ENCODE results near the gene FBN1.

GRCh38 chr15:48440084-48440483, 205.4 kb downstream of the FBN1 start:
- TF ChIP-seq EZH2phosphoT487 (IDR thresholded peaks at IDR 0.05), result no peak
- TF ChIP-seq, protein P1, sequence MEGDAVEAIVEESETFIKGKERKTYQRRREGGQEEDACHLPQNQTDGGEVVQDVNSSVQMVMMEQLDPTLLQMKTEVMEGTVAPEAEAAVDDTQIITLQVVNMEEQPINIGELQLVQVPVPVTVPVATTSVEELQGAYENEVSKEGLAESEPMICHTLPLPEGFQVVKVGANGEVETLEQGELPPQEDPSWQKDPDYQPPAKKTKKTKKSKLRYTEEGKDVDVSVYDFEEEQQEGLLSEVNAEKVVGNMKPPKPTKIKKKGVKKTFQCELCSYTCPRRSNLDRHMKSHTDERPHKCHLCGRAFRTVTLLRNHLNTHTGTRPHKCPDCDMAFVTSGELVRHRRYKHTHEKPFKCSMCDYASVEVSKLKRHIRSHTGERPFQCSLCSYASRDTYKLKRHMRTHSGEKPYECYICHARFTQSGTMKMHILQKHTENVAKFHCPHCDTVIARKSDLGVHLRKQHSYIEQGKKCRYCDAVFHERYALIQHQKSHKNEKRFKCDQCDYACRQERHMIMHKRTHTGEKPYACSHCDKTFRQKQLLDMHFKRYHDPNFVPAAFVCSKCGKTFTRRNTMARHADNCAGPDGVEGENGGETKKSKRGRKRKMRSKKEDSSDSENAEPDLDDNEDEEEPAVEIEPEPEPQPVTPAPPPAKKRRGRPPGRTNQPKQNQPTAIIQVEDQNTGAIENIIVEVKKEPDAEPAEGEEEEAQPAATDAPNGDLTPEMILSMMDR (IDR thresholded peaks at IDR 0.05), result no peak

Measured in neural progenitor cell (in vitro differentiated cells).